PFSK-1 (cell line): Measurements from ENCODE around the gene EN1.

Source experiments
- POLR2AphosphoS5 ChIP-seq: IDR thresholded peaks from 2 replicates; pipeline ENCODE4 v1.6.1; 2012; ENCODE audit warnings: low read depth, mild to moderate bottlenecking, control low read depth, low read length, moderate library complexity
- REST ChIP-seq, 2 experiments: IDR thresholded peaks; 2 replicates each; pipeline versions ENCODE4 v1.6.1 to v1.8.0; 2011 to 2012; ENCODE audit warnings: low read depth in 2 of 2, low read length in 2 of 2, control low read depth in 1 of 2, inconsistent platforms in 1 of 2, mild to moderate bottlenecking in 1 of 2, moderate library complexity in 1 of 2; ENCODE audit not compliant: insufficient read depth in 1 of 2
- SIN3A ChIP-seq: IDR thresholded peaks from 2 replicates; pipeline ENCODE4 v1.6.1; 2012; ENCODE audit warnings: mild to moderate bottlenecking, low read length, moderate library complexity, borderline replicate concordance; ENCODE audit not compliant: insufficient read depth

DNA sequence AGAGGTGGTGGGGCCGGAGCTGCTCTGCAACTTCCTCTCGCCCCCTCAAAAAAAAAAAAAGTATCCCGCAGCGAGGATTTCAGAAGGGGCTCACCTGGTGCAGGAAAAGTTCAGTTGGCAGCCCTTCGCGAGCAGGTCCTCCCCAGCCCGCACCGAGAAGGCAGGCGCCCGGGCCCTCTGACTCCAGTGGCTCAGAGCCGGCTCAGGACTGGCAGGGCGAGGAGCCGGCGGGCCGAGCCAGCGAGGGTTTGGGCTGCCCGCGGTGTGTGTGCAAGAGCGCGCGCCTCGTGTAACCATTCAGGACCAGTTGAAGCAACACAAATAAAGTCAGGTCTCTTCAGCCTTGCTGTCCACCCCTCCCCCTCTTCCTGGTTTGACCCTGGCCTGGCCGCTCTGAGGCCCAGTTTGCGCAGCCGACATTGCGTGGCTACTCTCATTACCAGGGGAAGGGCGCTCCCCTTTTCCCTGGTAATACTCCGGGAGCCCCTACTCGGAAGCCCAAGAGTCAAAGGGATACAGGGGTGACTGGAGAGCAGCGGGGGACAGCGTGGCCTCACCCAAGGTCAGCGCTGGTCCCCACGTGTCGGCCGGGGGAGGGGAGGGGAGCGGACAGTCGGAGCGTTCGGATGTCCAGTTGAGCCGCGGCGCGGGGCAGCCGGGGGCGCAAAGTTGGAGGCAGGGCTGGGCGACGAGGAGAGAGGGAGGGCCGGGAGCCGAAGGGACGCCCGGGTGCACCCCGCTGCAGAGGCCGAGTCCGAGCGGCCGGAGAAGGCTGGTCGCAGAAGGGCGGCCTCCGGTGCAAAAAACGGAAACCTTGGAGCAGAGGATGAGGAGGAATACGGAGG lies 12.3 kb downstream of the EN1 start:
- no peak for TF ChIP-seq REST (IDR thresholded peaks at IDR 0.05; ENCODE audit: insufficient read depth in 1 of 2, low read depth in 2 of 2, low read length in 2 of 2)
- TF ChIP-seq POLR2AphosphoS5, result no peak
- no peak for TF ChIP-seq SIN3A
